Measurements from ENCODE around the gene PCAT7.

PCAT7 gene

GRCh38 chr9:94606646-94607422 lies 52.0 kb downstream of the PCAT7 start:
- no peak for DNase-seq

DNA sequence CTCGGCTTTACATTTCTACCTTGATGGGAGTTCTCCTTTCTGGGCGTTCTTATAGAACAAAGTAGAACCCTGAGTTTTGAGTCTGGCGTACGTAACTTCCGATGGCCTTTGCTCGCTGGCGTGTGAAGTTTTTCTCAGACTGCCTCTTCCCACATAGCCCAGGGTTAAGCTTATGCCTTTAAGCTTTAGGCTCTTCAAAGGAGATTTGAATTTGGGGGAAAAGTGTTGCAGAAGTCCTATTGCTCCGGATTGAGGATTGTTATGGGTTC lies 52.5 kb downstream of the PCAT7 start:
- DNase-seq: no peak

GRCh38 chr9:94610181-94610606 lies 55.3 kb downstream of the PCAT7 start:
- no peak for DNase-seq

DNA sequence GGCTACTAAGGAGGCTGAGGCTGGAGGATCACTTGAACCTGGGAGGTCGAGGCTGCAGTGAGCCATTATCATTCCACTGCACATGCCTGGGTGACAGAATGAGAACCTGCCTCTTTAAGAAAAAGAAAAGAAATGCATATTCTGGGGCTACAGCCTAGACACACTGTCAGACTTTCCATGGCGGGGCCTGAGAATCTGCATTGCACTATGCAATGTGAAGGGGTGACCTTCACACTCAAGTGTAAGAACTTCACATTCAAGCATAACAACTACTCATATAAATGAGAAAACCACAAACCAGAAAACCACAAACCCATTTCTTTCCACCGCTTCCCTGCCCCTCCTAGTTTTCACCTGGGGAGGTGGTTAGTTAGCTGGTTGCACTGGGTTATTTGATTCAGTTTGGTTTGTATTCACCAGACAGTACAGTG lies 56.8 kb downstream of the PCAT7 start:
- no peak for DNase-seq

DNA sequence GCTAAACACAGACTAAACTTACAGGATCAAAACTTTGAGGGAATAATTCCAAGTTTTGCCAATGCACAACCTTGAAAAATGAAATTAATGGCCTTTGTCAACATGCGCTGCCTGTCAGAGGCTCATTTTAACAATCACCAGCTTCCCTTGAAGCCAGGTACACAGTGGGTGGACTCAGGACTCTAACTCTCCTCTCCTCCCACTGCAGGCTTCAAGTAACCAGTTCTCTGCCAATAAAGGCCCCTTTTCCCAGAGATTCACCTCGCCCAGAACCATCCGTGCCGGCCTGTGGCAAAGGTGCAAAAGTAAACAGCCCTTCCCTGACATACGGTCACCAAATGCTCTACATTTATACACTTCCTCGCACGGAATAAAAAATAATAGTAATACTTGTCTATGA lies 57.2 kb downstream of the PCAT7 start:
- no peak for DNase-seq

DNA sequence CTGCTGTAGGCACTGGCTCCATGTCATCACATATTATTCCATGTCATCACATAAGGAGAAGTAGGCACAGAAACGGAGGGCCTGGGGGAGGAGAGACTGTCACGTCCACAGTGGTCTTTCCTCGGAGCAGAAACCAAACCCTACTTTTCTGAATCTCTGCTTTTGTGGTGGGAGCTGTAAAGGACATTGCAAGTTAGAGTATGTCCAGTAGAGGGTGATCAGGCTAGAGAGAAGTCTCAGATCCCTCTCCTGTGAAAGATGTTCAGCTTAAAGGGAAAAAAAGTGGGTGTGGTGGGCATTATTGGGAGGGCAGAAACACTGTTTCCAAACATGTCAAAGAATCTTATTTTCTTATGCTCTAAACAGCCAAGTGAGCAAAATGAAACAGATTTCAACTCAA lies 58.1 kb downstream of the PCAT7 start:
- DNase-seq: no peak

DNA sequence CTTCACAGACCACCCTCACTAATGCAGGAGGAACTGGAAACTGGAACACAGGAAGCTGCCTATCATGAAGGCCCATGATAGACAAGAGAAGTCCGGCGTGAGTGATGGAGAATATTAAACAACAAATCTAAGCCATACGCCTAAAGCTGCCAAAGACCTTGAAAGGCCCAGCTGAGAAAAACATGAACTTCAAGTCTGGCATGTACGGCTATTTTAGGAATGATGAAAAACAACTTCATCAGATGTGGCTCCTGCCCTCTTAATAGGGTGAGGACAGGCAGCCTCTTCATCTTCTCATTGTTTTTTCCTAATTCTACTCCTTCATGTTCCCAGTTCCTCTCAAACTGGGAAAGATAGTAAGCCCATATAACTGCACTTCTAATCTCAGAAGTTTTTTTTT lies 64.1 kb downstream of the PCAT7 start:
- no peak for DNase-seq
